Adrenal gland (tissue), 5 donors: ENCODE data around the gene DBR1.

Experiments used
- CTCF ChIP-seq, 6 experiments: fragments of 450-650 bp in 4 of 6; fragments of 200-600 bp in 2 of 6; sonication (generic) in 1 of 6; IDR thresholded peaks; 1 replicate in 5 of 6; 2 replicates in 1 of 6; pipeline versions ENCODE4 v1.5.1 to v1.8.0; 2016 to 2021; ENCODE audit warnings: antibody characterized with exemption in 6 of 6, mild to moderate bottlenecking in 2 of 6, moderate library complexity in 1 of 6
- POLR2A ChIP-seq, 2 donors: fragments of 450-650 bp; IDR thresholded peaks; one replicate each; pipeline ENCODE4 v1.6.1; 2017; ENCODE audit warnings: antibody characterized with exemption in 2 of 2, mild to moderate bottlenecking in 2 of 2, moderate library complexity in 1 of 2
- donor health status: DM: no; HTN: no; CAD: no.

GRCh38 chr3:138157743-138158142, 17.0 kb downstream of the DBR1 start:
- TF ChIP-seq CTCF (IDR thresholded peaks at IDR 0.05) = no peak
- TF ChIP-seq POLR2A (IDR thresholded peaks at IDR 0.05) = no peak
